Fibroblast of gingiva (primary cell): ENCODE data around the gene CYP4B1.

Experiments
- DNase-seq: peaks from one replicate; pipeline ENCODE4 v3.0.0-alpha.2; 2011; ENCODE audit warnings: low read depth

The CYP4B1 gene

GRCh38 chr1:46797696-46798470, 963 bp upstream of the CYP4B1 start:
- DNase-seq = no peak

- DNase-seq = no peak
These were observed 1.9 kb downstream of the CYP4B1 start for GRCh38 chr1:46800742-46801141.

- DNase-seq = no peak
These were observed 2.6 kb downstream of the CYP4B1 start for GRCh38 chr1:46801323-46802055.

GRCh38 chr1:46802081-46802480, 3.2 kb downstream of the CYP4B1 start:
- DNase-seq = no peak

- no peak for DNase-seq
These were observed 4.2 kb downstream of the CYP4B1 start for GRCh38 chr1:46802901-46803574.

- DNase-seq = no peak
These were observed 5.4 kb downstream of the CYP4B1 start for GRCh38 chr1:46804027-46804889.

GRCh38 chr1:46804926-46805325, 6.1 kb downstream of the CYP4B1 start:
- DNase-seq = no peak

GRCh38 chr1:46805755-46806154, 6.9 kb downstream of the CYP4B1 start:
- DNase-seq = no peak

GRCh38 chr1:46806196-46807020, 7.6 kb downstream of the CYP4B1 start:
- no peak for DNase-seq

- no peak for DNase-seq
These were observed 8.5 kb downstream of the CYP4B1 start for GRCh38 chr1:46807046-46807972.

- no peak for DNase-seq
These were observed 10.2 kb downstream of the CYP4B1 start for GRCh38 chr1:46809071-46809470.

GRCh38 chr1:46809904-46810303, 11.1 kb downstream of the CYP4B1 start:
- DNase-seq = no peak

- DNase-seq = no peak
These were observed 11.8 kb downstream of the CYP4B1 start for GRCh38 chr1:46810596-46810995.

GRCh38 chr1:46811053-46811452, 12.2 kb downstream of the CYP4B1 start:
- DNase-seq = no peak

GRCh38 chr1:46812065-46812963, 13.5 kb downstream of the CYP4B1 start:
- DNase-seq = no peak

GRCh38 chr1:46812996-46813857, 14.4 kb downstream of the CYP4B1 start:
- no peak for DNase-seq

- DNase-seq = no peak
These were observed 15.1 kb downstream of the CYP4B1 start for GRCh38 chr1:46813858-46814396.

GRCh38 chr1:46815133-46815532, 16.3 kb downstream of the CYP4B1 start:
- no peak for DNase-seq
